Liver (tissue), 2 donors: ENCODE data around the gene GNG12.

Experiments used
- CTCF ChIP-seq: fragments of 150-350 bp; IDR thresholded peaks from 2 replicates; pipeline ENCODE4 v1.5.1; 2017; ENCODE audit warnings: improper control_type of control experiment, low read depth, low read length; ENCODE audit not compliant: missing input control
- YY1 ChIP-seq: IDR thresholded peaks from 2 replicates; pipeline ENCODE4 v1.6.1; 2016; ENCODE audit warnings: antibody characterized with exemption, mild to moderate bottlenecking
- donor health status: healthy.

- TF ChIP-seq YY1 (no peak), CTCF (no peak)
Observed at GRCh38 chr1:67838180-67838910, 5.1 kb upstream of the GNG12 start.
